Measurements from ENCODE around the gene SUV39H1. TPM values are rescaled to one million over a fixed set of nuclear protein-coding genes. Genes with fewer than 3 reads are reported as not detected.
"Not testable (repeated sequence)": the region's sequence is repeated elsewhere in the genome, so short reads cannot be mapped to it uniquely, and the experiment has no call there.

Gene SUV39H1
- total RNA-seq, 1 donor, result 17.0 TPM

DNA sequence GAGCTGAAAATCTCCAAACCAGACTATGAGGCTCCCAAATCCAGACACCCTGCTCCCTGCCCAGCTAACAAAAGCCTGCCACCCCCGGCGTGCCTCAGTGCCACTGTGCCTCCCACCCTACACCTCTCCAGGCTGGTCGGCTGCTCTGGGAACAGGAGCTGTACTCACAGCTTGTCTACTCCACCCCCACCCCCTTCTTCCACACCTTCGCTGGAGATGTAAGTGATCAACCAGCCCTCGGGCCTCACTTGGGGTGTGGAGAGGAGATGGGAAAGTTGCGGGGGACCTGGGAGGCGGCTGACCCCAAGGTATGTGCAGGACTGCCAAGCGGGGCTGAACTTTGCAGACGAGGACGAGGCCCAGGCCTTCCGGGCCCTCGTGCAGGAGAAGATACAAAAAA lies 11.1 kb upstream of the SUV39H1 start:
- no peak for DNase-seq (ENCODE audit: low read depth in 2 of 3, low spot score in 2 of 3)

DNA sequence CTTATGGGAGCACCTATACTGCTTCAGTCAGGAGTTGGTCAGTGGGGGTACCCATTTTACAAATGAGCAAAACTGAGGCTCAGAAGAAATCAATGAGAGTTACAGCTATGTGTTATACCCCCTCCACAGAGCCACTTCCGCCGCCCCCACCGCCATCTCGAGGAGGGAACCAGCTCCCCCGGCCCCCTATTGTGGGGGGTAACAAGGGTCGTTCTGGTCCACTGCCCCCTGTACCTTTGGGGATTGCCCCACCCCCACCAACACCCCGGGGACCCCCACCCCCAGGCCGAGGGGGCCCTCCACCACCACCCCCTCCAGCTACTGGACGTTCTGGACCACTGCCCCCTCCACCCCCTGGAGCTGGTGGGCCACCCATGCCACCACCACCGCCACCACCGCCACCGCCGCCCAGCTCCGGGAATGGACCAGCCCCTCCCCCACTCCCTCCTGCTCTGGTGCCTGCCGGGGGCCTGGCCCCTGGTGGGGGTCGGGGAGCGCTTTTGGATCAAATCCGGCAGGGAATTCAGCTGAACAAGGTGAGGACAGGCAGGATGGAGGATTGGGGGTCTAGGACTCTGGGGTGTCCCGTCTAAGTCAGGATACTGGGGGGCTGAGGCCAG lies 7.9 kb upstream of the SUV39H1 start:
- DNase-seq (ENCODE audit: low read depth in 2 of 3, low spot score in 2 of 3), result no peak

DNA sequence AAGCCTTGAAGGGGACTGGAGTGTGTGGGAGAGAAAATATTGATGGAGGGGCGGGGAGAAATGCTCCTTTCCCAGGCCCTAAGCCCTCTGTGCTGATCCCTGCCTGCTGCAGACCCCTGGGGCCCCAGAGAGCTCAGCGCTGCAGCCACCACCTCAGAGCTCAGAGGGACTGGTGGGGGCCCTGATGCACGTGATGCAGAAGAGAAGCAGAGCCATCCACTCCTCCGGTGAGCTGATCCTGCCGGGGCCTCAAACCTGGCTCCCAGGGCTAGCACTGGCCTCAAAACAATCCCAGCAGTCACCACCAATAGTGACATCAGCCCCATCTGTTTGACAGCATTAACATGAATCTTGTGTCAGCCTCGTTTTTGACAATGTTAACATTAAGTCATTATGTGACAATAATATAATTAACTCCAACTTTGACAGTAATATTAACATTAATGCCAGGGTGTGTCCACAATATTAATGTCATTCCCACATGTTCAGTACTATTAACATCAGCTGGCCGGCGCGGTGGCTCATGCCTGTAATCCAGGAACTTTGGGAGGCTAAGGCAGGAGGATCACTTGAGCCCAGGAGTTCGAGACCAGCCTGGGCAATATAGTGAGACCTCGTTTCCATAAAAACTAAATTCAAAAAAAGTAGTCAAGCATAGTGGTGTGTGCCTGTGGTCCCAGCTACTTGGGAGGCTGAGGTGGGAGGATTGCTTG lies 7.2 kb upstream of the SUV39H1 start:
- DNase-seq (ENCODE audit: low read depth in 2 of 3, low spot score in 2 of 3), result no peak

DNA sequence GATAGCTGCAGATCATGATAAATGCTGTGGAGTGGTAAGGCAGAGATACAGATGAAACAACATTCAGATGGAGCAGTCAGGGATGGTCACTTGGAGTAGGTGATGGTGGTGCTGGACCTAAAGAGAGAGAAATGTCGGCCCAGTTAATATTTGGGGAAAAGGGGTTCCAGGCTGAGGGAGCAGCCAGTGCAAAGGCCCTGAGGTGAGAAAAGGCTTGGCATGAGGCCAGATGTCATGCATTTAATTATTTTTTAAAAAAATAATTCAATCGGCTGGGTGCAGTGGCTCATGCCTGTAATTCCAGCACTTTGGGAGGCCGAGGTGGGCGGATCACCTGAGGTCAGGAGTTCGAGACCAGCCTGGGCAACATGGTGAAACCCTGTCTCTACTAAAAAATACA lies 4.8 kb upstream of the SUV39H1 start:
- not testable (repeated sequence) for DNase-seq (ENCODE audit: low read depth in 2 of 3, low spot score in 2 of 3)

DNA sequence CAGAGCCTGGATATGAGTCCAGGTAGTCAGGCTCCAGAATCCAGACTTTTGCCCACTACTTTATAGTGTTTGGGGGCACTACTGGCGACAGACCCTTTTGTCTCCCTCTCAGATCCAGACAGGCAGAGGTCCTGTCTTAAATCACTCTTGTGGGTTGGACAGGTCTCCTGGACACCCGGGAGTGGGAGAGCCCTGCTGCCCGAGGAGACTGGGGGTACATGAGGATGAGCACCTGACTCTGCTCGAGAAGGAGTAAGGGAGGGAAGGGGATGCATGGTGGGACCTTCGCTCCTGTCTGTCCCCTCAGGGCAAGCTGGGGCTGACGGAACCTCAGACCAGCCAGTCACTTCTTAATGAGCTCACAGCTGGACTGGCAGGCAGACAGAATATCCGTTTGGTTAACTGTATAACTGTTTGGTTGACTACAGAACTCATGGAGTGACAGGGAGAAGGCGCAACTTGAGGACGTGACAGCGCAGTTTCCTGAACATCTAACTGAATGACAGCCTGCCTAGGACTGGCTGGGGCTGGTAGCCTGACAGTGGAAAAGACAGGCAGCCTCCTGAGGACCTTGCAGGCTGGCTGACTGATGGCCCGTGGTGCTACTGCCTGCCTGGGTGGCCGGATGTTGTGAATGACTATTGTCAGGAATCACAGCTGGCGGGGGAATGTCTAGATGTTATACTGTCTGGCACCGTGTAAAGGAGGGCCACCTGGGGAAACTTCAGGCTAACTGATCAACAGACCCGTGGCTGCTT lies 1.6 kb upstream of the SUV39H1 start:
- DNase-seq (ENCODE audit: low read depth in 2 of 3, low spot score in 2 of 3), result no peak

DNA sequence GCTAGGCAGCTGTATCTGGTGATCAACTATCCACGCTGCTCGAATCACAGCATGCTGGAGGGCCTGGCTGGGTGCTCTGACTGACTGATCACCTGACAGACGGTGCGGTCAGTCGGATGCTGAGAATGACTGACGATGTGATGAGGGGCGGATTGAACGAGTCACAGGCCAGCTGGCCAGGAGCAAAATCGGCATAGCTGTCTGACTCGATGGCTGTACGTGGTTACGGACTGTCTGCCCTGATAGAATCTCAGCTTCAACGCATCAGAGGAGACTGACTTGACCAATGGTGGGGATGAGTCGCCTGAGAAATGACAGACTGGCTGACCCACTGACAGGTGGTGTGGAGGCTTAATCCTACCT lies 1.0 kb upstream of the SUV39H1 start:
- DNase-seq (ENCODE audit: low read depth in 2 of 3, low spot score in 2 of 3), result no peak

DNA sequence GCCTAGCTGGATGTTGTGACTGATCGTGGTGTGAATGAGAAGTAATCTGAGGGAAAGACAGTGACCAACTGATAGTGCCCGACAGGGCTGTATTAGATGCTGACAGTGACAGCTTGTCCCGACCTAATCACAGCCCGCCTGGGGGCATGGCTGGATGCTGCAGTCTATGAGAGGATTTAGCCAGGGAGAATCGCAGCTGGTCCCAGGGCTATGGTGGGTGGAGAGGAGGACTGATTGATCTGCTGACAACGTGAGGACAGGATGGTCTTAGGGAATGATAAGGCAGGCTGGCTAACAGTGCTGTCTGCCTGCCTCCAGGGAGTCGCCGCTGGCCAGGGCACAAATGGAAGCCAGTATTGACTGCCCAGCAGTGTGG lies 621 bp upstream of the SUV39H1 start:
- no peak for DNase-seq (ENCODE audit: low read depth in 2 of 3, low spot score in 2 of 3)

DNA sequence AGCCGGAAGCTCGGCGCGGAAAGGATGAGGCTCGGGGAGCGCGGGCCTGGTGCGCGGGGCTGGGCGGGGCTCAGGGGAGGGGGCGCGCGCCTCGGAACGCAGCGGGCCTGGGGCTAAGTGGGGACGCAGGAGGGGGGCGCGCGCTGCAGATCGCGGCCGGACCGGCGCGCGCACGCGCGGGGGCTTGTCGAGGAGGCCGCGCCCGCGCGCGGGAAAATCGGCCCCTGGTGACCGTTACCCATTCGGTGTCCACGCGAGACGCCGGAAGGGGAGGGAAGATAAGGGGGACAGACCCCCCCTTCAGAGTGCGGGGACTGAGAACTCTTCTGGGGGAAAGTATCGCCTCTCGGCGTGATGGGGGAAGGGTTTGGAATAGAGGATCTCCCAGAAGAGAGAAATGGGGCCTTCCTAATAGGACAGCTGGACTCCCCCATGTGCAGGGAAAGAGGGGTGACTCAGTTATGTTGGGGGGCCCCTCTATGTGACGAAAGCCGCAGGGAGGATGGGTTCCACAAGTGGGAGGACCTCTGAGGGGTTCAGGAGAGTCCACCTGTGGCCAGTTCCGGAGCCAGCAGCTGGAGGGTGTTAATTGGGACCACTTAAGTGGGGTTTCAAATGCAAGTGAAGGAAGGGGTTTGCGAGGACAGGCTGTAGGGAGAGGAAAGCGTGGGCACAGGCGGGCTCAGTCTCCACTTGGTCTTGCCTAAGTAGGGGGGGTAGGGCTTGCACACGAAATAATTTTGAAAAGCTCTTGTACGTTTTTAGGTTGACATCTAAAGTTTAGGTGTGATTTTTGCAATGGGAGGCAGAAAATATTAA lies 584 bp downstream of the SUV39H1 start:
- peak in 2 of 3 donors; percentile 33 to 41 for DNase-seq (ENCODE audit: low read depth in 2 of 3, low spot score in 2 of 3)

DNA sequence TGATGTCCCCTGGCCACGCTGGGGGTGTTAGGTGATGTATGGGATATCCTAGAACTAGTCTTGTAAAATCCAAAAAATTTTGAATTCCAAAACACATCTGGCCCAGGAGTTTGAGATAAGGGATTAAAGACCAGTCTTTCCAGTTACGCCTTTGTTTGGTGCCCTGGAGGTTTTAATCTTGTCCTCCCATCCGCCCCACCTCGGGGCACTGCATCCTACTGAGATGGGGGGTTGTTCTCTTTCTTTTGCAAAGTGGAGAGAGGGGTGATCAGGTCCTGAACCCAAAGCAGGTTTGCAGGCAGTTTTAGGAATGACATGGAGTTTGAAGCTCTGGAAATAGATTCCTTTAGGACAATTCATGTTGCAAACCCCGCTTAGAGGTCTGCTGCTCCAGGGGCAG lies 1.8 kb downstream of the SUV39H1 start:
- DNase-seq (ENCODE audit: low read depth in 2 of 3, low spot score in 2 of 3), result no peak

DNA sequence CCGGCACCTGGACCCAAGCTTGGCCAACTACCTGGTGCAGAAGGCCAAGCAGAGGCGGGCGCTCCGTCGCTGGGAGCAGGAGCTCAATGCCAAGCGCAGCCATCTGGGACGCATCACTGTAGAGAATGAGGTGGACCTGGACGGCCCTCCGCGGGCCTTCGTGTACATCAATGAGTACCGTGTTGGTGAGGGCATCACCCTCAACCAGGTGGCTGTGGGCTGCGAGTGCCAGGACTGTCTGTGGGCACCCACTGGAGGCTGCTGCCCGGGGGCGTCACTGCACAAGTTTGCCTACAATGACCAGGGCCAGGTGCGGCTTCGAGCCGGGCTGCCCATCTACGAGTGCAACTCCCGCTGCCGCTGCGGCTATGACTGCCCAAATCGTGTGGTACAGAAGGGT lies 3.7 kb downstream of the SUV39H1 start:
- no peak for DNase-seq (ENCODE audit: low read depth in 2 of 3, low spot score in 2 of 3)

DNA sequence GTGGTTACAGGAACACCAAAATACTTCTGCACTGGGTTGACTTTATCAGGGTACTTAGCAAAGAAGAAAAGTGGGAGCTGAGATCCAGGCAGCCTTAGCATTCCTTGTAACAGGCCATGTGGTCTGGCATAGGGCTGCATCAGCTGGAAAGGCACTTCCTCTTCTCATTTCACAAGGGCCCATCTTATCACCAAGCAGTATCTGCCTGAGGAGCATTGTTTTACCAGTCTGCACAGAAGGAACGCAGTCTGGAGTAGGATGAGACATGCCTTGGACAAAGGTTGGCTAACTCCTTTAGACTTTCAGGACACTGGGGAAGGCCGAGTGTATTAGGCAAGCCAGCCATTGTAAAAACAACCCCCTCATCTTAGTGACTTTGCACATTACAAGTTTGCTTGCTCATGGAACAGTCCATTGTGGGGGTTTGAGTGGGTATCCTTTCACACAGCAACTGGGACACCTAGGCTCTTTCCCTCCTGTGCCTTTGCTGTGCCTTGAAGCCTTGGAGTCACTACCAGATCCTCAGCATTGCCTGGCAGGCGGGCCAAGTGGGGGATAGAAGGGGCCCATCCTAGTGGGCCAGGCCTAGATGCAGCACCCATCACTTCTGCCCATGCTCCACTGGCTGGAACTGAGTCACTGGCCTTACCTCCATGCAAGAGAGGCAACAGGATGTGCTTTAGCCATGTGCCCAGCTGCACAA lies 4.6 kb downstream of the SUV39H1 start:
- DNase-seq (ENCODE audit: low read depth in 2 of 3, low spot score in 2 of 3), result no peak

DNA sequence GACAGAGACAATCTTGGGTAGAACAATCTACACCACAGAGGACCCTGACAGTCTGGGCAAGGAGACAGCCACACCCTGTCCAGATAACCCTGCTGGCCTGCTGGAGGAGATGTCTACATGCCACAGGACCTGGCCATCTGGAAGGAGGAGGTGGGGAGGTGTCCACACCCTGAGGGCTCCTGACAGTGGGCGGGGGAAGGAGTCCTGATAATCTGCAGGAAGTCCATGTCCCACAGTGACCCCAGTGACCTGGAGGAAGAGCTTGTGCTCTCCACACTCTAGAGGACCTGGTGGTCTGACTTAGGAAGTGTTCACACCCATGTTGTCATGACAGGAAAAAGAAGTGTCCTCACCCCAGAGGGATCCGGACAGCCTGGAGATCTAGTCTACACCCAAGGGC lies 5.5 kb downstream of the SUV39H1 start:
- no peak for DNase-seq (ENCODE audit: low read depth in 2 of 3, low spot score in 2 of 3)

DNA sequence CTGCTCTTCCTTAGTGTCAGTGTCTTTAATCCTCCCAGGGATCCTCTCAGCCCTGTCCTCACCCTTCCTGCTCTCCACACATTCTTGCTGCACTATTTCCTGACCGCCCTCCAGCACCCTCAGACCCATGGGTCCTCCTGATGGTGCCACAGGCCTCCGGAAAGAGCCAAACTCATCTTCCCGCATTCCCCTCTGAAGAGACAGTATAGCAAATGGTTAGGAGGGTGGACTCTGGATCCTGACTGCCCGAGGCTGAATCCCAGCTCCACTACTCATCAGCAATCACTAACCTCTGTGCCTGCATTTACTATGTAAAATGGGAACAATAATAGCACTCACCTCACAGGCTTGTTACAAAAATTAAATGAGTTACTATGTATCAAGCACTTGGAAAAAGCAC lies 6.2 kb downstream of the SUV39H1 start:
- DNase-seq (ENCODE audit: low read depth in 2 of 3, low spot score in 2 of 3), result no peak

DNA sequence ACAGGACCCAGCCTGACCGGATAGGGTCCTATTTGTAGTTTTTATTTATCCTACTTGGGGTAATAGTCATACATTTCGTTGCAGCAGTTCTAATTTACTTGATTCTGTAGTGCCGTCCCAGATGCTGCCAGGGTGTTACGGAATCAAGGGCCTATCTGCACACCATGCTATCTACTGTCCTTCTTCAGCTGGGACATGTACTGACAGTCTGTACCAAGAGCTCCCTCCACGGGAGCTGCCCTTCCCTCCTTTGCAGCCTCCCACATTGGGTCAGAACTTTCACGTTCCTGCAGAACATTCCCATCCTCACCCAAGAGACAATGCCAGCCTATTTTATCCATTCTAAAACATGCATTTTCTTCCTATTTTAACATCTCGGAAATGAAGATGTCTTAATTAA lies 6.7 kb downstream of the SUV39H1 start:
- DNase-seq (ENCODE audit: low read depth in 2 of 3, low spot score in 2 of 3), result no peak

DNA sequence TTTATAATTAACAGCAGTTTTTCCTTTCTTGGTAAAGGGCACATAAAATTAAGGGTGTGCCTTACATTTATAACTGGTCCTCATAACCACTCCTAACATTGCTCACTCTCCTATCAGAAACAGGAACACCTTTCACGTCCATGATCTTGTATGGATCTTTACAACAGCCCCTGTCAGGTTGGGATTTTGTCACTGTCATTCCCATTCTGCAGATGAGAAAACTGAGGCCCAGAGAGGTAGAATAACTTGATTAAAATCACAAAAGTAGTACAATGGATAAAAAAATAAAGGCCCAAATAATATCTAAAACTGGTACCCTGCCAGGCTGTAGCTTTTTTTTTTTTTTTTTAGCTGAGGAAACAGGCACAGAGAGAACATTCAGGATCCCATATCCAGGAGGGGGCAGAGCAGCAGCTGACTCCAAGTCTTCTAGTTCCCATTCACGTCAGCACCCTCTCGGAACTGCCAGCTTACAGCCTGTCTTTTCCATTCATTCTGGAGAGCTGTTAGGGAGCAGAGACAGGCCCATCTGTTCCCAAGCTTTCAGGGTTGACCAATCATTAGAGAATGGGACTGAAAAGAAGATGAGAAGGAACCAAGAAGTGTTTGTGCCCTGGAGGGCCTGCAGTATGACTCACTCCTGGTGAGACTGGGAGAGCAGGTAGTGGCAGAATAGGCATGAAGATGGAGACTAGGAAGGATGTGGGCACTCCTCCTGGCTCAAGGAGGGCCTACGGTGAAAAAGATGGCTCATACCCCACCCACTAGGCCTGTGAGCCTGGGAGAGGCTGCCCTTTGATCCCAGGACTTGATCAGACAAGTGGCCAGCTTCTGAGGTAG lies 7.3 kb downstream of the SUV39H1 start:
- DNase-seq (ENCODE audit: low read depth in 2 of 3, low spot score in 2 of 3), result no peak

DNA sequence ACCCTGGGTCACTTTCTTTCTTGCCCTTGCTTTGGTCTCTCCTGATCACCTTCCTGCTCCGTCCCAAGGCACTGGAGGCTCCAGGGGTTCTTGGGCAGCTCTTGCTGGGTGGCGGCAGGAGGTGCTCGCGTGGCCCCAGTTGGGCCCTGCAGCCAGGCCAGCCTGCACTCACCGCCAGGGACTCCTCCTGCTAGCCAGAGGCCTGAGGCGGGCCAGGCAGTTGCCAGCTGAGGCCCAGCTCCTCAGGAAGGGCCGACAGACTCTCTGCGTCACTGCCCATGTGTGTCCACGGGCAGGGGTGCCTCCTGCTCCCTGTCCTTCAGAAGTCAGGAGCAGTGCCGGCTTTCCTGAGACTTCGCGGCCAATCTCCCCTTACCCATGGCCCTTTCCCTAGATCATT lies 9.3 kb downstream of the SUV39H1 start:
- DNase-seq (ENCODE audit: low read depth in 2 of 3, low spot score in 2 of 3), result no peak

DNA sequence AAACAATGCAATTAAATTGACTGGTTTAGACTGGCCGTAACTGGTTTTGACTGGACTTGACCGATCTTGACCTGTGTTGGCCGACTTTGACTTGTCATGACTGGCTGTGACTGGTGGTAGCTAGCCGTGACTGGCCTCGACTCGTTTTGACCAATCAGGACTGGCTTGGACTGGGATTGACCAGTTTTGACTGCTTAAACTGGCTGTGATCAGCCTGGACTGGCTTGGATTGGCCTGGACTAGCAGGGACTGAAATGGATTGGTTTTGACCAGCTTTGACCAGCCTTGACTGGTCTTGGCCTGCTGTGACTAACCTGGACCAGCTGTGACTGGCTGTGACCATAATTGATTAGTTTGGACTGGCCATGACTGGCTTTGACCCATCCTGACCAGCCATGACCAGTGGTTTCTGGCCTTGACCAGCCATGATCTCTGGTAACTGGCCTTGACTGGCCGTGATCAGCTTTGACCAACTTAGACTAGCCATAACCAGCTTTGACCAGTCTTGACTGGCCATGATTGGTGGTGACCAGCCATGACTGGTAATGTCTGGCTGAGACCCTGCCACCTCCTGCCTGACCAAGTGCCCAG lies 13.1 kb downstream of the SUV39H1 start:
- no peak for DNase-seq (ENCODE audit: low read depth in 2 of 3, low spot score in 2 of 3)

DNA sequence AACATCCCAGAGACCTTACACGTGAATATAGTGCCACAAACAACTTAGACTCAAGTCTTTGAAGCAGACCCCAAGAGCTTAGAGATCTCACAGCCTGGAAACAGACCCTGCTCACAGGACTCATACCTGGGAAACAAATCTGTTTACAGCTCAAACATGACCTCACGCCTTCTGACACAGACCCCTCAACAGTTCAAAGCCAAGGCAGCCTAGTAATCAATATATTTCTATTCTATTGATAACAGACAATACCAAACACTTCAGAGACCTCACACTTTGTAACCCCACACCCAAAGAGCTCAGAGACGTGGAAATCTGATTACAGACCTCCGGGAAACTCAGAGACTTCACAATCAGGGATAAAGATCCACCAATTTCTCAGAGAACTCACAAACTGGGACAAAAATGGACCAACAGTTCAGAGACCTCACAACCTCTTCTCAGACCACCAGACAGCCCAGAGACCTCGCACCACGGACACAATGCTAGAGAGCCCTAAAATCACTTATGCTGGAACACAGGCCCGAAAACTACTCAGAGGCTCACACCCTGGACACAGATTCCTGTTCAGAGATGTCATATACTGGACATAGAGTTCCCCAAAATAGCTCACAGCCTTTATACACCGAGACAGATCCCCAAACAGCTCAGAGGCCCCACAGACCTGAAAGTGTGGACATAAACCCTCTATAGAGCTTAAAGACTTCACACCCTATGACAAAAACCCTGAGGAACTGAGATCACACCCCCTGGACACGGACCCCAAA lies 14.8 kb downstream of the SUV39H1 start:
- no peak for DNase-seq (ENCODE audit: low read depth in 2 of 3, low spot score in 2 of 3)

Measured in hematopoietic multipotent progenitor cell (in vitro differentiated cells).